Testis (tissue), 2 donors: ENCODE measurements around the gene PKD2L1.
A peak's percentile ranks its signal among the peaks of the same experiment; 100 is the strongest.

Experiments
- POLR2A ChIP-seq: fragments of 450-650 bp; IDR thresholded peaks from one replicate; pipeline ENCODE4 v1.6.1; 2017; ENCODE audit warnings: antibody characterized with exemption, mild to moderate bottlenecking, moderate library complexity
- TF ChIP-seq, protein P1 (sequence below), 3 experiments: fragments of 450-650 bp in 2 of 3; fragments of 200-600 bp in 1 of 3; sonication (generic) in 1 of 3; IDR thresholded peaks; one replicate each; pipeline ENCODE4 v1.5.1; 2016 to 2019; ENCODE audit warnings: antibody characterized with exemption in 3 of 3, mild to moderate bottlenecking in 2 of 3, moderate library complexity in 1 of 3

DNA sequence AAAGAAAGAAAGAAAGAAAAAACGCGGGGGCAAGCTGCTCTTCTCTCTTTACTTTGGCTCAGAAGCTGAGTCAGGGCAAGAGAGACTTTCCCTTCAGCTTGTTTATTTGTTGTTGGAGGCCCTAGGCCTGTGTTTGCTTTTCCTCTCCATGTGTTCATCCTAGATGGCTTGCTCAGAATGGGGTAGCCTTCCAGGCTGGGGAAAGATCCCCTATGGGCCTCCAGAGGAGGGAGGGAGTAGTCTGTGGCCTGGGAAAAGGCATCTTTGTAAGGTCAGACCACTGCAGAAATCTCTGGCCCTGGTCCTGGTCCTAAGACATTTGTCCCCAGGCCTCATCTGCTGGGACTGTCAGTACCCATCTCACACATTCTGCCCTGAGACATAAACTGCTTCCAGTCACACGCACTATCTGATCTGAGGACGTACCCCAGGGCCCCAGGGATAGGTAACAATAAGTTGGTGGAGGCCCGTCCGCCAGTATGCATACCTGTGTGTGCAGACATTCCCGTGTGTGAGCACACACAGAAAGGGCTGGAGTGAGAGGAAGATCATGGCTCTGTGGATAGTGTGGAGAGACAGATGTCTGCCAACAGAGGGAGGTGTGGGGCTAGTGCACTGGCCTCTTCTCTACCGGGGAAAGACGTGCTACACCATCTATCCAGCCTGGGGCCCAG is 12.1 kb upstream of the PKD2L1 start:
- TF ChIP-seq, protein P1, sequence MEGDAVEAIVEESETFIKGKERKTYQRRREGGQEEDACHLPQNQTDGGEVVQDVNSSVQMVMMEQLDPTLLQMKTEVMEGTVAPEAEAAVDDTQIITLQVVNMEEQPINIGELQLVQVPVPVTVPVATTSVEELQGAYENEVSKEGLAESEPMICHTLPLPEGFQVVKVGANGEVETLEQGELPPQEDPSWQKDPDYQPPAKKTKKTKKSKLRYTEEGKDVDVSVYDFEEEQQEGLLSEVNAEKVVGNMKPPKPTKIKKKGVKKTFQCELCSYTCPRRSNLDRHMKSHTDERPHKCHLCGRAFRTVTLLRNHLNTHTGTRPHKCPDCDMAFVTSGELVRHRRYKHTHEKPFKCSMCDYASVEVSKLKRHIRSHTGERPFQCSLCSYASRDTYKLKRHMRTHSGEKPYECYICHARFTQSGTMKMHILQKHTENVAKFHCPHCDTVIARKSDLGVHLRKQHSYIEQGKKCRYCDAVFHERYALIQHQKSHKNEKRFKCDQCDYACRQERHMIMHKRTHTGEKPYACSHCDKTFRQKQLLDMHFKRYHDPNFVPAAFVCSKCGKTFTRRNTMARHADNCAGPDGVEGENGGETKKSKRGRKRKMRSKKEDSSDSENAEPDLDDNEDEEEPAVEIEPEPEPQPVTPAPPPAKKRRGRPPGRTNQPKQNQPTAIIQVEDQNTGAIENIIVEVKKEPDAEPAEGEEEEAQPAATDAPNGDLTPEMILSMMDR (IDR thresholded peaks at IDR 0.05), result peak; percentile 50 to 64 (median 52)
- TF ChIP-seq POLR2A, result no peak
